ENCODE results near the gene TPRG1.

TPRG1 gene

DNA sequence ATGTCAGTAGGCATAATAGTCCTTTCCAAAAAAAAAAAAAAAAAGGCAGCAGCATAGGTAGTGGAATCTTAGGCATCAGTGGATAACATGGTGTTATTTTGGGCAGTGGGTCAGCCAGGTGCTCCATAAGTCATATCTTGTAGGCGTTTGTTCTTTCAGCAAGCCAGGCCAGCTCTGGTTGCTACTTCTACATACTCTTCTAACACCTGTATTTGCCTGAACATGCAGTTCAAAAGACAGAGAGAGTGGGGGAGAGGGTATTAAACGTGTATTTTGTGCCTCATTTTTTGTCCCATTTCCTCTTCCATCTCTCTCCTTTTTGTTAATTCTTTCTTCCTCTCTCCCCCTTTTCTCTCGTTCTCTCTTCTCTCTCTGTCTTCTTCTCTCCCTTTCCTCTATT is 110.4 kb downstream of the TPRG1 start:
- no peak for DNase-seq (ENCODE audit: low spot score)

DNA sequence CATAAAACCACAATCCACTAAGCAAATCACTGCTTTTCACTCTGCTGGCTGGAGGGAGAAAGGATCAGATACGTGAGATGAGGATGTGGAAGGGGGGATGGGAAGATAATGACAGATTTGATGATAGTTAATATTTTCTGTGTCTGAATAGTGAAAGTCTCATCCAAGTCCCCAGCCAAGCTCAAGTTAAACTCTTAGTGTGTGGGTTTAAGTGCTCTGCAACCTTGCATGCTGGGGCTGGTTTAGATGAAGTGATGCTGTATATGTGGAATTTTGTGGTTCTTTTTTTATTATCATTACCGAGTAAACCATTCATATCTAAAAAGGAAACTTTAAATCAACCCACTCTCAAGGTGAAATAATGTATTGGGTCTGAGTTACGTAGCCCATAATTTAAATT is 111.0 kb downstream of the TPRG1 start:
- DNase-seq (ENCODE audit: low spot score), result no peak

DNA sequence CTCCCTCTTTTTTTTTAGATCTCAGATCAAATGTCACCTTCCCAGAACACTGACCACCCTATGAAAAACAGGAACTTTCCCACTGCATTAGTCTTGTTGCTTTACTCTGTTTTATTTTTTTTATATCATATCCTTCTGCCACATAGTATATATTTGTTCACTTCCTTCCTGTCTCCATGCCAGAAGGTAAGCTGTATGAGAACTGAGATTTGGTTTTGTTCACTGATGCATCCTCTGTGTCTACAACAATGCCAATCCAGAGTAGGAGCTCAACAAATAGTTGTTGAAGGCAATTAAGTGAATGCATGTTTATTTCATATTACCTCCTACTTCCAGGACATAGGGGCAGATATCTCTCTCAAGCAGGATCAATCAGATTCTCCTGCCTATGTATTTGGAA is 114.4 kb downstream of the TPRG1 start:
- no peak for DNase-seq (ENCODE audit: low spot score)

DNA sequence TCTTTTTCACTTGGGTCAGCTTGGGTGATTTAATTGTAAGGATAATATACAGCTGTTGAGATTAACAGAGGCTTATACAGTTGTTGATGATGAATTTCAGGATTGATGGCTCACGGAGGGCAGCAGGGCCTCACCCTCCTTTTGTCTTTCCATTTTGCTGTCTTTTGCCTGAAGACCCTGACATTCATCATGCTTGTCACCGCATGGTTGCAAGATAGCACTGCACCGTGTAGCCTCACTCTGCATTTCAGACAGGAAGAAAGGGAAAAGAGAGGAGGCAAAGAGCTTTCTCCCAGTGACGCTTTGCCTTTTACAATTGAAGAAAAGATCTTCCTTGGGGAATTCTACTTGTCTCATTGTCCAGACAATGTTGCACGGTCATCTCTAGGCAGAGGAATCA is 115.1 kb downstream of the TPRG1 start:
- no peak for DNase-seq (ENCODE audit: low spot score)

DNA sequence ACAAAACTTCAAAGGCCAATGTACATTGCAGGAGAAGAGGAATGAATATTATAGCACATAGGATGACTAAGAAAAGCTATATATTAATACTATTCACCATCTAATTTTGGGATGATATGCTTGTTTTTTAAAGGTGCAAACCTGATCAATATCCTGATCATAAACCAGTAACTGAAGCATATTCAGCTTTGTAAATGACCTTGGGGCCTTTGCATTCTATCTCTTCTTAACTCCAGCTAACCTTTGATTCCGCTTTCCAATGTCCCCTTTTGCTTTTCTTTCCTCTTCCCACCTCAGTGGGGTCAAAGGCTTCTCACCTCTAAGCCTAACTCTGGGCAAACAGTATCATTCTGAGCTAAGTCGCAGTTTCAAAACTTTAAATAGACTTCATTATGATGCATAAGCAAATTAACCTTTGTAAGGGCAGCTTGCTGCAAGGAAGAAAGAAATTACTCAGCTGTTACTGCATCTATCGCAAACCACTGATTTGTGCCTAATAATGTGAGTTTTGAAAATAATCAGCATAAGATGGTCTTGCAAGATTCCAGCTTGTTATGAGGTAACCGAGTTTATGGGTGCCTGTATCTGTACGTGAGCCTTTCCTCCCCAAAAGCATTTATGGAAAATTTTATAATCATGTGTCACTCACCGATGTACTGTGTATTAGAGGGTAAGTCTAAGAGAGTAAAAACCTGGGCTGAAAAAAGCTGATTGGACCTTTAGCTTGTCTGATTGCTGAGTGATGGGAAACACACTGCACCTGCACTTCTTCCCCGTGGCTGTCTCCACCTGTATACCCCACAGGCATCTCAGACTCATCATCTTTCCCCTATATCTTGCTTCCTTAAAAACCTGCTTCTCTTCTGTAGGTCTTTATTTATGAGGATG is 116.8 kb downstream of the TPRG1 start:
- no peak for DNase-seq (ENCODE audit: low spot score)

DNA sequence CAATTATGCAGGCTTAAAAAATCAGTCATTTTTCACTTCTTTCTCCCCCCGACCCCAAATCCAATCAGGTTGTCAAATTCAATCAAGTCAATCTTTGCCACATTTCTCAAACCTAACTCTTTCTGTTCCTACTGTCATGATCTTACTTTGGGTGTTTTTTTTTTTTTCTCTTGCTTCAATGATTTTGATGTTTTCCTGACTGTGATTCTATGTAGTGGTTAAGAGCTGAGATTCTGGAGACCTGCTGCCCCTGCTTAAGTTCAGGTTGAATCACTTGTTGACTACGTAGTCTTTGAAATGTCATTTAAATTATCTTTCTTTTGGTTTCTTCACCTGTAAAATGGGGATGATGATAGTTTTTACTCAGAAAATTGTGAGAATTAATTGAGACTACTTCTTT is 117.5 kb downstream of the TPRG1 start:
- no peak for DNase-seq (ENCODE audit: low spot score)

DNA sequence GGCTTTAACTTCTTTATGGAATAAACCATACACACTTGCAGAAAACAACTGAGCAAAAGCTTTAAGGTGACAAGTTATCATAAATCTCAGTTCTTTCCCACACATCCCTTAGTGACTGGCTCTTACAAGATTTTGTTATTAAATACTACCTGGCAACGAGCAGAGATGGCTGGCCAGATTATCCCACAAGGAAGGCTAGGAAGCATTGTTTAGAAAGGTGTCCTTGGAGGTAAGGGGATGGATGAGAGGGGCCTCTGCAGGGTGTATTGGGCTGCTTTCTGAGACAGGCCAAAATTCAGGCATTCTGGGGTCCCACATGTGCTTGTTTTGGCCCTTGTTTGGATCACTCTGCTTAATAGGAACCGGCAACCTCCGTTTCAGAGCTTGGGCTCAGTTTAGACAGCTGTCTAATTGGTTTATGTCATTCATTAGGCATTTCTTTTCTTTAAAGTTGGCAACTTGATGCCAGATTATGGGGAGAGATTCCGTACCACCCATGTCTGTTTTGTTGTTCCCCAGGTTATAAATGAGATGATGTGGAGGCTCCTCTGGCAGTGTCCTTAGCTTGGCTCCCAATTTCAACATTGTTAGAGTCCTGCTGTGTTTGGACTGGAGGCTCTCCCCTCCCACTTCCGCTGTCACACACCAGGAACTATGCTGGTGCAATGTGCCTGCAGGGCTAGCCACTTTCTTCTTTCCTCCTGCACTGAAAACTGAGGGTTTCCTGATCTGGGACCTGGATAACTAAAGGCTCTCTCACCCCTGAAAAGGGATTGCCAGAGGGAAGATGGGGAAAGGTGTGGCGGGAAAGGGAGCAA is 121.1 kb downstream of the TPRG1 start:
- DNase-seq (ENCODE audit: low spot score), result no peak

DNA sequence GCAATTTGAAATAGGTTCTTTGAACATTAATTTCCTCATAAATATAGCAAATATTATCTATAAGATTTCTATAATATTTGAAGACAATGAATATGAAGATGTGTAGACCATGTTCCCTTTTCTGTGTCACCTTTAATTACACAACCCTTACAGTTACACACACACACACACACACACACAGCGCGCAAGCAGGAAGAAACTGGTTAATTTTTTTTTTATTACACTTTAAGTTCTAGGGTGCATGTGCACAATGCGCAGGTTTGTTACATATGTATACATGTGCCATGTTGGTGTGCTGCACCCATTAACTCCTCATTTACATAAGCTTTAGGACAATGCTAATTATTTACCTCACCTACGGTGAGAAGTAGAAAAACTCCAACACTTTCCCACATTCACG is 122.9 kb downstream of the TPRG1 start:
- DNase-seq (ENCODE audit: low spot score), result no peak

DNA sequence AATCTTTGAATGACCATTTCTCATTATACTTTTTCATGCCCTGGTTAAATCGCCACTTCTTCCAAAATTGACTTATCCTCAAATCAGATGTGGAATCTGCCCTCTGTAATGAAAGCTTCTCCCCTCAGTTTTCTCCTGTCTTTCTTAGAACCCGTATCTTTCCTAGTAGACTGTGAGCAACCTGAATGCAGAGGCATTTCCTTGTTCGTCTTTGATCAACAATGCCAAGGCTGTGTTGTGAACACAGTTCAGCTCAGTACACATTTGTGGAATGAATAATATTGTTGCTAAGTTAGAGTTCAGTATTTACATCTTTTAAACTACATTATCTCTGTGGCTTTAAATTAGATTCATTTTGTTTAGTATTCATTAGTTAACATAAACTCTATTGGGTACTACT is 123.3 kb downstream of the TPRG1 start:
- no peak for DNase-seq (ENCODE audit: low spot score)

DNA sequence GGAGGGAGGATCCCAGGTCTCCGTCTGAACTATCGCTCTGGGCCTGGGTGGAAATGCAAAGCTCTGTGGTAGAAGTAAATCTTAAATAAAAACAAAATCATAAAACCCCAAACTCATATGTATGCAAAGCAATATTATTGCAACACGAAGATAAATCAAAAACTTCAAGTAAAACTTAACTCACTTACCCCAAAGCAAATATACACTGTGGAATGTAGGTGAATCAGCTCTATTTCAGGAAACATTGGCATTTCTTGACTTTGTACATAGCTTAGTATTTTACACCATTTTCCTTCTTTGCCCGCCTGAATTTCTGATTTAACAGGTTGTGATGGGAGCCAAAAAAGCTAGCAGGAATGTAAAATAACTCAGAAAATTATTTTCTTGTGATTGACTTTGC is 126.2 kb downstream of the TPRG1 start:
- DNase-seq (ENCODE audit: low spot score), result no peak

DNA sequence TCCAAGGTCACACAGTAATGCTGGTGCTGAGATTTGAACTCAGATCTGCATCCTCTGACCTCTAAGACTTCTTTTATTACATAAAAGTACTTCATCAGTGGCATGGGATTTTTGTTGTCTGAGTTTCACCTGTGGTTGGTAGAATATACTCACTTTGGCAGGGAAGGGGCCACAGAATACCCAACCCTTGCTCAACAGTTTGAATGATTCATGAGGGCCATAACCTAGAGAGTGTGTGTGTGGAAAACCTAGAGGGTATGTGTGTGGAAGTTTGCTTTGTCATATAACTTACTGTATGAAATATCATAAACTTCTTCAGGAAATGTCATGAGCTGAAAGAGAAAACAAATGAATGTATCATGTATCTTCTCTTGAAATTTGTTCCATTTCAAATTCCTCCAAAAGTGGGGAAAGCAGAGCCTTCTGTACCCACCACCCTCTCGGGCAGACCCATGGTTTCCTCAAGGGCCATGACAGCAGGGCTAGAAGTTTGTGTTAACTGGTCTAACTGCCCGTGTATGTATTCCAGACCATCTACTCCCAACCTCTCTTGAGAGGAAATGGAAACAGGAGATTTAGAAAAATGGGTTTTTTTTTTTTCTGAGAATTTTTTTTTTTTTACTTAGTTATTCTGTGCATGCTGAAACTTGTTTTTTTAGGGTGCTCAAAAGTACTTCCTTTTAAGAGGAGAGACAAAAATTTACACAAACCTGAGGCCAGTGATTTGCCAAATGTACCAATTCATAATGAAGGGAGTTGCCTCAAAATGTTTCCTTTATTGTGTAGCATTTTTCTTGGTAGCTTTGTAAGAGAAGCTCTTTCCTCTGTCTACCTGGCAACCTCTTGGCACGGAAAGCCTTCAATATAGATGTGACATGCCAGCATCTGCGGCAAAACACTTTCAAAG is 127.0 kb downstream of the TPRG1 start:
- no peak for DNase-seq (ENCODE audit: low spot score)

DNA sequence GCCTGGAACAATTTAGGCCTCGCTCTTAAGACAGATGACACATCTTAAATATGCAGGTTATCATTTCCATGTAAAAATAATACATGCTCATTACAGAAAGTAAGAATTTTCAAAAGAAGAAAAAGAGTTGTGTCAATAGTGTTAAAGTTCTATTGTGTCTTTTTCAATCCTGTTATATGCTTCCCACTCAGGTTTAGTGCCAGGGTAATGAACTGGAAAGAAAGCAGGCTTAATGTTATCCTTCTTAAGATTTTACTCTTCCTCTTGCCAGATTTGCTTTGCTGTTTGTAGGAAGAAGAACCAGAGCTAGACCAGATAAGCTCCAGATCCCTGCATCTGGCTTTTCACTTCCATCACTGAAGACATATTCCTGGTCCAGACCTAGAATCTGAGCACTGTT is 128.6 kb downstream of the TPRG1 start:
- DNase-seq (ENCODE audit: low spot score), result no peak

DNA sequence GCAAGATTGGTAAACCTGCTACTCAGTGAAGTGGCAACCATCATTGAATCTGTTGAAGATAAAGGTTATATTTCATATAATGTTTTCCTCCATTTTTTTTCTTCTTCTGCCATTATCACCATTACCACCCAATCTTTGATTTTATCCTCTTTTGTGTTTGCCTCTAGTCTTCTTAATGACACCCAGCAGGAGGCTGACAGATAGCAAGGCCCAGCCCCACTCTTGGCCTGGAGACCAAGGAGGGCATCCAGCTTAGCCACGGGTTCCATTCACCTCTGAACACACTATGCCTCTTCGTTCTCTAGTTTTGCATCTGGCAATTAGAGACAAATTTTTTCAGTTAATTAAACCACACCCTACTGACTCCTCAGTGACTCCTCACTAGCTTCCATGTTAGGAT is 129.7 kb downstream of the TPRG1 start:
- DNase-seq (ENCODE audit: low spot score), result no peak

DNA sequence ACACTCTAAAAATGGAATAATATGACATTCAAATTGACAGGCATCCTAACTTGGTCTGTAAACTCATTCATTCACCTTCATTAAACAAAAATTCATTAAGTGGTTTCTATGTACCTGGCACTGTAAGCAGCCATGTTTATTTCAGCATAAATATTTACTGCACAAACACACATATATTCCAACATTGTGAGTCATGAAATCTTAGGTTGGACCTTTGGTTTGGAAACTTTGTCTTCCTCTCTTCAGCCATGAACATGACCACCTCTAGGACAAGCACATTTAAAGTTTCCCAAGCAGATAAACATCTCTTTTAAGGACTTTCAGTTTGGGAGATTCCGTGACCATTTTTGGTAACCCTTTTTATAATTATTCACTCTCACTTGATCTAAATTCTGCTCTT is 131.8 kb downstream of the TPRG1 start:
- no peak for DNase-seq (ENCODE audit: low spot score)

DNA sequence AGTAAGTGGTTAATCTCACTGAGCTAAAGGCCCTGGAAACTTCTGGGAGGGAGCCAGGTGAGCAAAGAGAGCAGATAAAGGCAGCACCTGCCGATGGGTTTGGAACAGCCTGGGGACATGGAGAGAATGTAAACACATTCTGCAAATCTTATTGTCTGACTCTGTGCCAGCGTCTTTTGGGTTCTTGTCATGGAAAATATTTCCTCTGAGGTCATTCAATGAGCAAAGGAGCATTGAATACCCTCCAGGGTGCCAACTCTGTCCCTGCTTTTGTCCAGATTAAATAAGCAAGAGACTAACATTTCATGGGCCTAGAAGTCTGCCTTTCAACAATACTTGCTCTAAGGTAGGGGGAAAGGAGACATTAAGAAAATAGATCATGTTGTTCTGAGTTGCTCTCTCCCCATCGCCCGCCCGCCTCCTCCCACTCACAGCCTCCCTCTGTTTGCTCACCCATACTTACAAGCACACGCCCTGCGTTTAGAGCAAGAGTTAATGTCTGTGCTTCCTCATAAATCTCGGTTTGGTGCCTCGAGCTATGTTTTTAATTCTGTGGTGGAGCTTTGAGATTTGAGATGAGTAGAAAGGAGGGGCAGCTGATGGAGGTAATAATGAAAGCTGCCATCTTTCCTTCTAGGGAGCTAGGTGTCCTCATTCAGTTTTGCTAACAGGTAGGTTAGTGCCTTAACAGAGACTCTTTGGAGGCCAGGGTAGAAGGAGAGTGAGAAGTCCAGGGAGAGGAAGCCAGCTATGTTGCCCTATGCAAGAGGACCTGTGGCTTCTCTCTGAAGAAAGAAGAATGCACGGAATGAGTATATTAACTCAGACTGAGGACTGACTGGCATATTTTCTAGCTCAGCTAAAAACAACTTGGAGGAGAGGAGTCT is 132.9 kb downstream of the TPRG1 start:
- DNase-seq (ENCODE audit: low spot score), result no peak

DNA sequence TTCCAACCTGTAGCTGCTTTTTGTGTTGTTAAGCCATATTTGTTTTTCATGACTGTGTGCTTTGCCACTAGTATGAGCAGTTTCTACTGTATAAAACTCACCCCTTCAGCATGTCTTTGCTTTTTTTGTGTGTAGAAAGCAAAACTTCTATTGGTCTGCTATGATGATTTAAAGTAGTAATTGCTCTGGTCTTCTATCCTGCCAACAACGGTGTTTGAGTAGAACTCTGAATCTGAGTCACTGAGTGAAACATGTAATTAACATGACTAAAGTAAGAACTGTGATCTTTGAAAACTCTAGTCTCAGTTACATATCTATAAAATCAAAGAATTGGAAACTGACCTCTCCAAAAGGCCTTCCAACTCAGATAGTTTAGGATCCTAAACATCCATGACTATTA is 133.6 kb downstream of the TPRG1 start:
- no peak for DNase-seq (ENCODE audit: low spot score)

DNA sequence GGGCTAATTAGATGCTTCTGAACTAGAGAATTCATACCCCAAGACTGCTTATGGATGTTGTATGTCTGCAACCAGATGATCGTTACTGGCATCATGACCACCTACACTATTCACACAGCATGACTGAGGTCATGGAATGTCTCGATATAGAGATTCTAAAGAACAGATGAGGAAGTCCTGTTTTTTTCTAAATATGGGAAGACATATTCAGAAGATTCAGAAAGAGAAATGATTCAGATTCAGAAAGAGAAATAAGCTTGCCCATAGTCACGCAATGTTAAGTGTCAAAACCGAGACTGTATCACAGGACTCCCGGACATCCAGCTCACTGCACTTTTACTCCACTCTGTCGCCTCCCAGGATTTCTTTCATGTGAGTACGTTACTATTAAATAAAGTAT is 136.2 kb downstream of the TPRG1 start:
- DNase-seq (ENCODE audit: low spot score), result no peak

DNA sequence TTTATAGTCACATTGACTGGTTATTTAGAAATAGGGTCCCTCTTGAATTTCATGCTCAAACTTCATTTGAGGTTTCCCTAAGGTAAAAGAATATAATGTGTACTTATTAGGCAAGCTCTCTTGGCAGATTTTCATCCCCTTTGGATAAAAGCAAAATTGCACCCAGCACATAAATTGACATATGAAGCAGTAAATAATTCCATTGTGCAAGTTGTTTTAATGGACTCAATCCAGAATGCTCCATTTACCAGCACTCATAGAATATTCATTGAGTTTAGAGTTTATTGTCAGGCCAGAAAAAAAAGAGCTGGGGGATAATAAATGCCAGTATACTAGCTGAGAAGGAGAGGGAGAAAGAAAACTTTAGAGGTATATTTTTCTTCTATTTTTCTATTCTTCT is 136.8 kb downstream of the TPRG1 start:
- DNase-seq (ENCODE audit: low spot score), result no peak

DNA sequence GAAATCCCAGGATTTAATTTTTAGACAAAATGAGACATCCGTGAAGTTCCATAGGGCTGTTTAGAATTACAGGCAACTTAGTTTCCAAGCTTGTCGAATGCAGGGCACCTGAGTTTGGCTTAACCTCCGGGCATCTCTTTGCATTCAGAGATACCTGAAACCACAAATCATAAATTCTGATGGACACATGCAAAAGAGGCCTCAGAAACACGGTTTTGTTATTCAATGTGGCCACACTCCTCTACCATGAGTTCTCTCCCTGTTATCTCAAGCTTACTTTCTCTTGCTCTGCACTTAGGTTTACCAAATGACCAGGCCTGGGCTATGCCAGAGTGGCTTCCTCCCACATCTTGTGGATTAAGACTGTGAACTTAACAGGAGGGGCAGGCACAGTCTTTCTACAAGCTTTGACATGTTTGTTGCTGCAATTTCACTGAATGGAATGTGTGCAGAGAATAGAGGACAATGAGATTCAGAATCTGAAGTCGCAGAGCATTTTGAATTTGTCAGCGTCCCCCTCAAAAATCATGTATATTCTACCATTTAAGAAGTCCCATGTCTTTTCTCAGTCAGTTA is 137.7 kb downstream of the TPRG1 start:
- DNase-seq (ENCODE audit: low spot score), result no peak

DNA sequence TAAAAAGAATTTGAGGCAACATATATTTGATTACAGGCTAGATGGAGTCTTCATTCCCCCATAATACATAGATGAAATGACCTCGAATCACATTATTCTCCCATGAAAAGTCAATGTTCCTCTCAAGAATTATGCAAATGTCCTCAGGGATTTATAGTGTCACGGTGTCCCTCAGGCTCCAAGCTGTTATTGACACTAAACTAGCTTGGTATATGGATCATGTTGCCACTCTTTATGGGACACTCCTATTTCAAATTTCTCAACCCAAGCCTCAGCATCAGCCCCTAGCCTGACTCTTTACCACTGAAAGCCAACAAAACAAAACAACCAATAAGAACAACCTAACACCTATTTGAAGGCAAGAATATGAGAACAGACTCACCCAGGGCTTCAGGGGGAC is 139.8 kb downstream of the TPRG1 start:
- no peak for DNase-seq (ENCODE audit: low spot score)

DNA sequence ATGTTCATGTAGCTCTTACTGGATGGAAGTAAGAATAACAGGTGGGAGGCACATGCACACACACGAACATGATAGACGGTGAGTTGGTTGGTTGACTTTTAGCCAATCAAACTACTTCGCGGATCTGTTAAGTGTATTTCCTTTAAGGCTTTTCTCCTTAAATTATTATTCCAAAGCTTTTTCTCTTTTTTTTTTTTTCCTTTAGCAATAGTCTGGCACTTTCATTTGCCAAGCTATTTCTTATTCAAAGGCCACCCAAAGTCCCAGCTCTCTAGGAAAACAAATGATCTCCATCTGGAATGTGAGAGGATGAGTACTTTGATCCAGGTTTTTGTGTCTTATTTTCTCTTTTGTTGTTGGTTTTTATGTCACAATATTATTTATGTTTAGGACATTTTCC is 141.1 kb downstream of the TPRG1 start:
- DNase-seq (ENCODE audit: low spot score), result no peak
